Measurements from ENCODE around the gene FBXO31. TPM values are rescaled to one million over a fixed set of nuclear protein-coding genes. Genes with fewer than 3 reads are reported as not detected.

Gene FBXO31
- total and polyA plus RNA-seq, 10 of the 15 experiments (the other 5 are each of a cell fraction or from before 2014, with no cell fraction given), result 0.19 to 33.1 (median 10.3) TPM

GRCh38 chr16:87376660-87377059 is 6.9 kb downstream of the FBXO31 start (continued):
- no peak for TF ChIP-seq SKIL (IDR thresholded peaks at IDR 0.05; ENCODE audit: low read depth, poor library complexity, severe bottlenecking)
- TF ChIP-seq EP300 (IDR thresholded peaks at IDR 0.05; ENCODE audit: borderline replicate concordance in 1 of 2, control insufficient read depth in 1 of 2, low read depth in 2 of 2, low read length in 2 of 2), result no peak
- TF ChIP-seq YY1 (IDR thresholded peaks at IDR 0.05; ENCODE audit: low read depth, low read length), result no peak
- no peak for TF ChIP-seq RFX5 (IDR thresholded peaks at IDR 0.05; ENCODE audit: low read depth, low read length)
- TF ChIP-seq BCL3 (IDR thresholded peaks at IDR 0.05; ENCODE audit: borderline replicate concordance, insufficient read depth, low read depth, low read length, poor library complexity, severe bottlenecking), result no peak
- TF ChIP-seq POU2F2 (IDR thresholded peaks at IDR 0.05; ENCODE audit: borderline replicate concordance, low read depth, low read length), result no peak
- TF ChIP-seq ATF3 (IDR thresholded peaks at IDR 0.05; ENCODE audit: borderline replicate concordance, extremely low read depth, low read depth, low read length), result no peak
- TF ChIP-seq ZBTB33 (IDR thresholded peaks at IDR 0.05), result no peak
- TF ChIP-seq SREBF2 (IDR thresholded peaks at IDR 0.05; ENCODE audit: low read length), result no peak
- TF ChIP-seq SMAD1 (IDR thresholded peaks at IDR 0.05; ENCODE audit: low read depth, partially characterized antibody), result no peak
- no peak for TF ChIP-seq E4F1 (IDR thresholded peaks at IDR 0.05; ENCODE audit: borderline replicate concordance, partially characterized antibody)
